Stimulated activated CD8-positive, alpha-beta memory T cell treated with anti-CD3 and anti-CD28 coated beads, Interleukin-12 subunit alpha, Interleukin-12 subunit beta, amount 100 ng/mL, for 24 hours (primary cell): Measurements from ENCODE around the gene IL5RA.

Experiments used
- DNase-seq: peaks from one replicate; pipeline ENCODE4 v3.0.0-alpha.2; 2020; ENCODE audit errors: extremely low read depth

The IL5RA gene

GRCh38 chr3:3110299-3110630 lies at the start of gene IL5RA:
Gene IL5RA (minus strand): TSS chr3:3110374. CDS start chr3:3104984, 5,390 bp downstream.
- DNase-seq = no peak

- DNase-seq = no peak
Measured at GRCh38 chr3:3157484-3157883, 47.3 kb upstream of the IL5RA start.

GRCh38 chr3:3154879-3155610 lies 44.9 kb upstream of the IL5RA start:
- no peak for DNase-seq

- DNase-seq = no peak
Measured at GRCh38 chr3:3151513-3151912, 41.3 kb upstream of the IL5RA start.

- DNase-seq = no peak
Measured at GRCh38 chr3:3149560-3149959, 39.4 kb upstream of the IL5RA start.

GRCh38 chr3:3145831-3146230 lies 35.7 kb upstream of the IL5RA start:
- DNase-seq = no peak

GRCh38 chr3:3141939-3142338 lies 31.8 kb upstream of the IL5RA start:
- no peak for DNase-seq

- no peak for DNase-seq
Measured at GRCh38 chr3:3137526-3137925, 27.4 kb upstream of the IL5RA start.

GRCh38 chr3:3134750-3135448 lies 24.7 kb upstream of the IL5RA start:
- DNase-seq = no peak

GRCh38 chr3:3133500-3133899 lies 23.3 kb upstream of the IL5RA start:
- DNase-seq = no peak

GRCh38 chr3:3129579-3129978 lies 19.4 kb upstream of the IL5RA start:
- DNase-seq = no peak

- DNase-seq = no peak
Measured at GRCh38 chr3:3127432-3128010, 17.3 kb upstream of the IL5RA start.

GRCh38 chr3:3126477-3127431 lies 16.6 kb upstream of the IL5RA start, which contains the start of gene TRNT1:
Gene TRNT1 (plus strand): TSS chr3:3126940. CDS start chr3:3129041, 2,101 bp downstream.
- peak; percentile 94 for DNase-seq

- no peak for DNase-seq
Measured at GRCh38 chr3:3125977-3126376, 15.8 kb upstream of the IL5RA start.

GRCh38 chr3:3119393-3119851 lies 9.2 kb upstream of the IL5RA start:
- no peak for DNase-seq

GRCh38 chr3:3117651-3118050 lies 7.5 kb upstream of the IL5RA start:
- DNase-seq = no peak

GRCh38 chr3:3113042-3113709 lies 3.0 kb upstream of the IL5RA start:
- no peak for DNase-seq

- no peak for DNase-seq
Measured at GRCh38 chr3:3110749-3111361, 681 bp upstream of the IL5RA start.

- DNase-seq = no peak
Measured at GRCh38 chr3:3109407-3110298, 521 bp downstream of the IL5RA start.

GRCh38 chr3:3107858-3108257 lies 2.3 kb downstream of the IL5RA start:
- no peak for DNase-seq
